Astrocyte of the spinal cord (primary cell): Measurements from ENCODE around the gene PCSK2.

Source experiments
- DNase-seq: peaks from one replicate; pipeline ENCODE4 v3.0.0; 2011; ENCODE audit warnings: low read depth, low spot score
- H3K4me3 ChIP-seq: 2 replicates; pipeline ENCODE4 v1.5.1; 2011; ENCODE audit warnings: low read depth, mild to moderate bottlenecking, low read length, moderate library complexity
- in situ Hi-C: cut with HindIII; loops from 2 replicates; pipeline ENCODE4 v1.10.0; 2017; ENCODE audit warnings: low sequenced_read_pairs
- TF ChIP-seq, protein P1 (sequence below): IDR thresholded peaks from 2 replicates; pipeline ENCODE4 v1.5.1; 2012; ENCODE audit warnings: low read depth, mild to moderate bottlenecking, low read length, inconsistent platforms

PCSK2 gene

DNA sequence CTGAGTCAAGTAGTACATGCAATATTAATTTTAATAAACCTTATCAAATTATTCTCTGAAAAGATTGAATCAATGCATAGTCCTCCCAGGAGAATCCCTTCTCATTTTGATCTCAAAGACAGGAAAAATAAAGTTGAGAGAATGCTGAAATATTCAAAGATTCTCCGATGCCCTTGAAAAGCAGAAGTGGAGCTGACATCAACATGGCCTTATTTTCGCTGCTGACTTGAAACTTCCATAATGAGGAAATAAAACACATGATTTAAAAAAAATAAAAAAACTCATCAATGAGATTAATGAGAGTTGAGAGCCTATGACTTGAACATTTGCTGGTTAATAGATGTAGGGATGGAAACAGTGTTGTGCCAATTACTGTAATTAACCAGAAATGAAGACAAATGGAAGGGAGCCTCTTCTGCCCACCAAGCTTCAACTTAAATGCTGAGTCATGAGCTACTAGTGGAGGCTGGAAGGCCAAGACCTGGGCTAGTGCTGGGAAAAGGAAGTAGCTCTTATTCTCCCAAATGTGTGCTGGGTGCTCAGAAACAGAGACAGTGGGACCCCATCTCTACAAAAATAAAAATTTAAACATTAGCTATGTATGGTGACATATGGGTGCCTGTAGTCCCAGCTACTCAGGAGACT, 164.4 kb downstream of the PCSK2 start:
- in situ Hi-C loops = no loop called here
- TF ChIP-seq, protein P1, sequence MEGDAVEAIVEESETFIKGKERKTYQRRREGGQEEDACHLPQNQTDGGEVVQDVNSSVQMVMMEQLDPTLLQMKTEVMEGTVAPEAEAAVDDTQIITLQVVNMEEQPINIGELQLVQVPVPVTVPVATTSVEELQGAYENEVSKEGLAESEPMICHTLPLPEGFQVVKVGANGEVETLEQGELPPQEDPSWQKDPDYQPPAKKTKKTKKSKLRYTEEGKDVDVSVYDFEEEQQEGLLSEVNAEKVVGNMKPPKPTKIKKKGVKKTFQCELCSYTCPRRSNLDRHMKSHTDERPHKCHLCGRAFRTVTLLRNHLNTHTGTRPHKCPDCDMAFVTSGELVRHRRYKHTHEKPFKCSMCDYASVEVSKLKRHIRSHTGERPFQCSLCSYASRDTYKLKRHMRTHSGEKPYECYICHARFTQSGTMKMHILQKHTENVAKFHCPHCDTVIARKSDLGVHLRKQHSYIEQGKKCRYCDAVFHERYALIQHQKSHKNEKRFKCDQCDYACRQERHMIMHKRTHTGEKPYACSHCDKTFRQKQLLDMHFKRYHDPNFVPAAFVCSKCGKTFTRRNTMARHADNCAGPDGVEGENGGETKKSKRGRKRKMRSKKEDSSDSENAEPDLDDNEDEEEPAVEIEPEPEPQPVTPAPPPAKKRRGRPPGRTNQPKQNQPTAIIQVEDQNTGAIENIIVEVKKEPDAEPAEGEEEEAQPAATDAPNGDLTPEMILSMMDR = no peak
- no peak for DNase-seq
- no peak overlapping the region for H3K4me3 ChIP-seq

DNA sequence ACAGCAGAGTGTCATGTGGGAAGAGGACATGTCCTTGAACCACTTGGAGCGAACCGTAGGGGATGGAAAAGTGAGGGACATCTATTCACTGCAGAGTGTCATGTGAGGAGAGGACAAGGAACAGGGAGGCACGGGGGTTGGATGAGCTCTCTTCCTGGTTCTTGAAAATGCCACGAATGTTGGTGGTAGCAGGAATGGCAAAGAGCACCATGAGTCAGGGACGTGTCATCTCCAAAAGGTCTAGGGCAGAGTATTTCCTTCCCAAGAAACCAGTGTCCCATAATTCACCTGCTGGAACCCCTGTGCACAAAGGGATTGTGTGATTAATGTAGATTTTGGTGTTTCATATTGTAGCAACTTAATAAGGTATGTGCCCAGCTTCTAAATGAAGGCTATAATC, 167.6 kb downstream of the PCSK2 start:
- H3K4me3 ChIP-seq = no peak overlapping the region
- no peak for DNase-seq
- in situ Hi-C loops = no loop called here
- TF ChIP-seq, protein P1 = no peak

DNA sequence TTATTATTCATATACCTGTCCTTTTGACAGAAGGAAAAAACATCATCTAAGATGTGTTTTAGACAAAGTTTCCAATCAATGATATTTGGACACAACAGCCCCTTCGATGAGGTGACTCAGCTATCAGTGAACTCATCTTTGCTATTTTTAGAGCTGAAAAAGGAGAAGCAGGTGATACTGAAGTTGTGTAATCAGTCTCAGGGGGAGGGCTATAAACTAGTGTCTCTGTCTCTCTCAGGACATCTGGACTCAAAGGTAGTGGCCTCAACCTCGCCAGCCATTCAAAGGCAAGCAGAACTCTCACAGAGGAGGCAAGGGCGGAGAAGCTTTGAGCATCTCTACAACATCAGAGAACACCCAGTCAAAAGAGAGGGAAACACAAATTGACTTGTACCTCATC, 168.9 kb downstream of the PCSK2 start:
- no peak overlapping the region for H3K4me3 ChIP-seq
- DNase-seq = no peak
- in situ Hi-C loops = no loop called here
- TF ChIP-seq, protein P1 = no peak

DNA sequence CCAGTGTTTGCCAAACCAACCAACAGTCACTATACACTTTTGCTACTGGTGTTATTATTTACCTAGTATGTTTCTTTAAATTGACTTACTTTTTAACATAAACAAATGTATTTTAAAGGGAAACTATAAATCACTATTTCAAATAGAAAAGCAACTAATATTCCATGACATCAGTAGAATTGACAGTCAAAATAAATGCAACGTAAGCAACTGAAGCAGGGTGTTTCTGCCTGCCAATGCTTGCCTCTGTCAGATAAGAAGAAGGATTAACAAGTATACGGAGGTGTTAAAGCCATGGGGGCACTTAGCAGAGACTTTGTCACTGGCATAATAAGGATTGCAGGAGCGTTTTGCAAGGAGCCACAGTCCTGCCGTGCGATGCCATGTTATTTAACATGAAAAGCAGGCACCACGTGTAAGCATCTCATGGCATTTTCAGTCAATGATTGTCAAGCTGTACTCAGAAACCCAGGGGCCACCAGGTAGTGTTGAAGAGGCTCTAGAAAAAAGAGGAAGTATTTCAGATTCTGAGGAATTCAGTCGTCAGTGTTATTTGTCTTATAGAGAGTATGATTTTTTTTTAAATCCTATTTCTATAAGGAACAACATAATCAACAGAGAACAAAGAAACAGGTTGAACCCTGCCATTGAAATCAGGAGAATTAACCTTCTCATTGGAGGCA, 172.6 kb downstream of the PCSK2 start:
- TF ChIP-seq, protein P1 = no peak
- H3K4me3 ChIP-seq = no peak overlapping the region
- no peak for DNase-seq
- in situ Hi-C loops = no loop called here

DNA sequence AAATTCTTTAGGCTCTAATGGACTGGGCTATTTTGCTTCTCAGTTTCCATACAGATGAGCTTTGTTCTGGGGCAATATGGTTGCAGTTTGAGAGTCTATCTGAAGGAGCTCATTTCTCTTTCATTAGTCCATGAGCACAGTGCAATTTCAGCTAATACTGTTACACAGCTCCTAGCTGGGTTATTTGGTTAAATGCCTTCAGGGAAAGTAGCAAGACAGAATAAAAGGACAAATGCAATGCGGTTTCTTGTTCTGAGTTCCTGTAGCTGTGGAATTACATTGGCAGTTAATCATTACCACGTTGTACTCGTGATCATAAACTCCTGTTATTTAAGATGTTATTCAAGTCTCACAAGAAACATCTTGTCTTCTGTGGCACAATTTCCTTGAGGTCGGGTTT, 176.6 kb downstream of the PCSK2 start:
- no peak overlapping the region for H3K4me3 ChIP-seq
- in situ Hi-C loops = no loop called here
- DNase-seq = no peak
- TF ChIP-seq, protein P1 = no peak

DNA sequence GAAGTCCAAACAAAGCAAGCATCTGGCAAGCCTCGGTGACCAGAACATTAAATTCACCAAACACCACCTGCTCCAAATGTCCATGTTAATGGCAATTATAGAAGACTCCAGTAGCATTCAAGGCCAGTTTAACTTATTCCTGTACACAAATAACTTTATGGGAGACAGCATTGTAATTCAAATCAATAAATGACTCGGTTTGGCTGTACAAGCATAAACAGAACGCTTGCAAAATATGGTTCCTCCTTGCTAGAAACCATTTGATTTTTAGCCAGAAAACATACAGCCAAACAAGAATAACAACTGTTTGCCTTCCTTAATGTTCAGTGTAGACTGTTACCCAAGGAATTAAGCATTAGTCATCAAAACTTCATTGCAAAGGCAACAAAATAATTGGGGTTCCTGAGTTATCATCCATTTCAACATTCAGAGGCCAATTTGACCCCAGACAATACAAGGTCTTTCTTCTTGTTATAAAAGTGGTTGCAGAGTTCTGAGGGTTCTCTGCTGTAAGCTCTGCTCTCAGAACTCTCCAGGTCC, 179.3 kb downstream of the PCSK2 start:
- TF ChIP-seq, protein P1 = no peak
- H3K4me3 ChIP-seq = no peak overlapping the region
- no peak for DNase-seq
- in situ Hi-C loops = no loop called here
